GM23338 (cell line): ENCODE data around the gene NECTIN1. TPM values are rescaled to one million over a fixed set of nuclear protein-coding genes. Genes with fewer than 3 reads are reported as not detected.

Experiments
- ATAC-seq: fragments of 200-7000 bp; cut with Tn5 transposase; 3 replicates; pipeline ENCODE4 v1.9.1; 2020
- DNase-seq: peaks from one replicate; pipeline ENCODE4 v3.0.0-alpha.2; 2015; ENCODE audit warnings: low spot score
- H2AFZ ChIP-seq: fragments of 200-600 bp; sonication (generic); 2 replicates; pipeline ENCODE4 v1.8.0; 2016; ENCODE audit warnings: antibody characterized with exemption, mild to moderate bottlenecking, moderate library complexity
- H3F3A ChIP-seq: fragments of 200-600 bp; sonication (generic); replicated peaks from 2 replicates; pipeline ENCODE4 v1.8.0; 2017; ENCODE audit warnings: antibody characterized with exemption, mixed run types, low read depth
- H3K27ac ChIP-seq: fragments of 200-600 bp; sonication (generic); 2 replicates; pipeline ENCODE4 v1.6.1; 2016; ENCODE audit warnings: low read depth
- H3K27me3 ChIP-seq: fragments of 200-600 bp; sonication (generic); 2 replicates; pipeline ENCODE4 v1.8.0; 2016; ENCODE audit warnings: mild to moderate bottlenecking, mixed run types, moderate library complexity; ENCODE audit not compliant: insufficient read depth
- H3K36me3 ChIP-seq: fragments of 200-600 bp; sonication (generic); 2 replicates; pipeline ENCODE4 v1.8.0; 2016; ENCODE audit warnings: mild to moderate bottlenecking; ENCODE audit not compliant: insufficient read depth
- H3K4me1 ChIP-seq: fragments of 200-600 bp; sonication (generic); 2 replicates; pipeline ENCODE4 v1.8.0; 2016; ENCODE audit warnings: mild to moderate bottlenecking, moderate library complexity; ENCODE audit not compliant: insufficient read depth
- H3K4me2 ChIP-seq: fragments of 200-600 bp; sonication (generic); 2 replicates; pipeline ENCODE4 v1.7.1; 2017; ENCODE audit warnings: mixed run types
- H3K4me3 ChIP-seq: fragments of 200-600 bp; sonication (generic); 2 replicates; pipeline ENCODE4 v1.6.1; 2016; ENCODE audit warnings: mixed run types
- H3K79me2 ChIP-seq: fragments of 200-600 bp; sonication (generic); replicated peaks from 2 replicates; pipeline ENCODE4 v1.8.0; 2017; ENCODE audit warnings: mild to moderate bottlenecking; ENCODE audit not compliant: insufficient read depth
- H3K9me2 ChIP-seq: fragments of 200-600 bp; sonication (generic); 2 replicates; pipeline ENCODE4 v1.8.0; 2017; ENCODE audit not compliant: insufficient read depth
- H4K20me1 ChIP-seq: fragments of 200-600 bp; sonication (generic); replicated peaks from 2 replicates; pipeline ENCODE4 v1.8.0; 2017; ENCODE audit warnings: mild to moderate bottlenecking; ENCODE audit not compliant: insufficient read depth
- H3K27ac Mint-ChIP-seq: 2 replicates; pipeline ENCODE4 v1.8.0; 2020; ENCODE audit warnings: inconsistent platforms, mild to moderate bottlenecking, moderate library complexity, mixed read lengths
- H3K27me3 Mint-ChIP-seq: 3 replicates; pipeline ENCODE4 v1.8.0; 2022; ENCODE audit warnings: low read depth, mild to moderate bottlenecking, moderate library complexity, mixed read lengths, inconsistent platforms; ENCODE audit not compliant: insufficient read depth, poor library complexity
- H3K36me3 Mint-ChIP-seq: 3 replicates; pipeline ENCODE4 v1.8.0; 2021; ENCODE audit warnings: low read depth, mild to moderate bottlenecking, inconsistent platforms, moderate library complexity, mixed read lengths
- H3K4me1 Mint-ChIP-seq: 3 replicates; pipeline ENCODE4 v1.8.0; 2020; ENCODE audit warnings: mild to moderate bottlenecking, inconsistent platforms, mixed read lengths
- H3K4me3 Mint-ChIP-seq: 3 replicates; pipeline ENCODE4 v1.8.0; 2021; ENCODE audit warnings: moderate library complexity, mild to moderate bottlenecking, inconsistent platforms, mixed read lengths
- H3K9me3 Mint-ChIP-seq: 3 replicates; pipeline ENCODE4 v1.8.0; 2020; ENCODE audit warnings: moderate library complexity, mild to moderate bottlenecking, inconsistent platforms, mixed read lengths
- CREB1 ChIP-seq: fragments of 250-450 bp; sonication (Bioruptor Pico); IDR thresholded peaks from 2 replicates; pipeline ENCODE4 v1.5.0; 2020; ENCODE audit warnings: low read depth, mild to moderate bottlenecking, moderate library complexity
- CTCF ChIP-seq, 2 experiments: fragments of 200-600 bp in 1 of 2; sonication (generic) in 1 of 2; conservative IDR thresholded peaks; 2 replicates each; pipeline versions ENCODE4 v1.5.1 to v1.6.1; 2016 to 2017; ENCODE audit warnings: antibody characterized with exemption in 2 of 2, low read depth in 2 of 2, mild to moderate bottlenecking in 2 of 2, moderate library complexity in 1 of 2
- ETS1 ChIP-seq: IDR thresholded peaks from 2 replicates; pipeline ENCODE4 v1.6.1; 2016; ENCODE audit warnings: antibody characterized with exemption
- EZH2 ChIP-seq: fragments of 200-600 bp; sonication (generic); IDR thresholded peaks from one replicate; pipeline ENCODE4 v1.8.0; 2017; ENCODE audit warnings: antibody characterized with exemption, mild to moderate bottlenecking, low read depth; ENCODE audit not compliant: unreplicated experiment
- EZH2phosphoT487 ChIP-seq: fragments of 200-600 bp; sonication (generic); IDR thresholded peaks from one replicate; pipeline ENCODE4 v1.8.1; 2018; ENCODE audit warnings: antibody characterized with exemption; ENCODE audit not compliant: unreplicated experiment
- JUNB ChIP-seq: IDR thresholded peaks from one replicate; pipeline ENCODE4 v1.6.1; 2016; ENCODE audit warnings: antibody characterized with exemption; ENCODE audit not compliant: unreplicated experiment
- NANOG ChIP-seq: IDR thresholded peaks from 2 replicates; pipeline ENCODE4 v1.6.1; 2016; ENCODE audit warnings: antibody characterized with exemption, borderline replicate concordance
- POLR2AphosphoS5 ChIP-seq: IDR thresholded peaks from 2 replicates; pipeline ENCODE4 v1.6.1; 2016; ENCODE audit warnings: antibody characterized with exemption, low read depth
- STAT1 ChIP-seq: IDR thresholded peaks from one replicate; pipeline ENCODE4 v1.6.1; 2016; ENCODE audit warnings: antibody characterized with exemption; ENCODE audit not compliant: unreplicated experiment
- ZNF114 ChIP-seq: fragments of 250-450 bp; sonication (Bioruptor Pico); IDR thresholded peaks from 2 replicates; pipeline ENCODE4 v1.5.0; 2020; ENCODE audit warnings: mild to moderate bottlenecking, moderate library complexity
- ZNF331 ChIP-seq: fragments of 250-450 bp; sonication (Bioruptor Pico); IDR thresholded peaks from 2 replicates; pipeline ENCODE4 v1.5.0; 2020; ENCODE audit warnings: low read depth, mild to moderate bottlenecking, moderate library complexity
- polyA plus RNA-seq: library from polyadenylated mRNA; unstranded; fragments of >200 nt; fragmentation: Nextera tagmentation; extraction: Ambion mirVana; gene quantifications from 2 replicates; pipeline ENCODE4 v1.2.1, GENCODE V29; 2016
- total RNA-seq: library from RNA; depleted of rRNA; stranded (reverse); fragments of >200 nt; shearing (Covaris generic); gene quantifications from 2 replicates; pipeline ENCODE4 v1.2.3, GENCODE V29; 2014
- TF ChIP-seq, protein P1 (sequence below): fragments of 250-450 bp; sonication (Bioruptor Pico); IDR thresholded peaks from 2 replicates; pipeline ENCODE4 v1.5.0; 2020; ENCODE audit warnings: mild to moderate bottlenecking, moderate library complexity
- TF ChIP-seq, protein P2 (sequence below): IDR thresholded peaks from one replicate; pipeline ENCODE4 v1.6.1; 2018; ENCODE audit warnings: antibody characterized with exemption; ENCODE audit not compliant: unreplicated experiment

NECTIN1 gene
- total and polyA plus RNA-seq, 2 experiments from 2014 or later, result 18.7 to 56.3 TPM

DNA sequence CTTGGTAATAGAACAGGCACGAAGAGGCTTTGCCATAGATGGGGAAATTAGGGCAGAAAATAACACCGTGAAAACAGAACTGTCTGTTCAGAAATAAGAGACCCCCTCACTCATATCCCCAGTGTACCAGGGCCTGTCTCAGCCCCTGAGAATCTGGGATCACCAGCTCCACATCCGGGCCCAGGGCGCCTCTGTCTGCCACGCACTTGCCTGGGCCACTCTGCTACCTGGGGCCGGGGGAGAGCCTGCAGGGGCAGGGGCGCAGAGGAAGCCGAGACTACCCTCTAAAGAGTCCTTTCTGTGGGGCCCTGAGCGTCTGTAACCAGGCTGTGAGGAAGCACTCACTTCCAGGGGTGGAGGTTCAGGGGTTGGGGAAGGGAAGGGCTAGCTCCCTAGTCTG, 19.8 kb downstream of the NECTIN1 start:
- peaks cover 23% of the 10 kb centered on the region for H3K27me3 Mint-ChIP-seq
- no peaks in the 10 kb centered on the region for H3K9me3 Mint-ChIP-seq
- H2AFZ ChIP-seq, result no peak overlapping the region
- no peak overlapping the region for H3K4me3 ChIP-seq
- ATAC-seq (peak; percentile 25), DNase-seq (no peak)
- TF ChIP-seq EZH2phosphoT487, result no peak
- TF ChIP-seq ETS1, result no peak
- TF ChIP-seq ZNF331, result no peak
- TF ChIP-seq, protein P1, sequence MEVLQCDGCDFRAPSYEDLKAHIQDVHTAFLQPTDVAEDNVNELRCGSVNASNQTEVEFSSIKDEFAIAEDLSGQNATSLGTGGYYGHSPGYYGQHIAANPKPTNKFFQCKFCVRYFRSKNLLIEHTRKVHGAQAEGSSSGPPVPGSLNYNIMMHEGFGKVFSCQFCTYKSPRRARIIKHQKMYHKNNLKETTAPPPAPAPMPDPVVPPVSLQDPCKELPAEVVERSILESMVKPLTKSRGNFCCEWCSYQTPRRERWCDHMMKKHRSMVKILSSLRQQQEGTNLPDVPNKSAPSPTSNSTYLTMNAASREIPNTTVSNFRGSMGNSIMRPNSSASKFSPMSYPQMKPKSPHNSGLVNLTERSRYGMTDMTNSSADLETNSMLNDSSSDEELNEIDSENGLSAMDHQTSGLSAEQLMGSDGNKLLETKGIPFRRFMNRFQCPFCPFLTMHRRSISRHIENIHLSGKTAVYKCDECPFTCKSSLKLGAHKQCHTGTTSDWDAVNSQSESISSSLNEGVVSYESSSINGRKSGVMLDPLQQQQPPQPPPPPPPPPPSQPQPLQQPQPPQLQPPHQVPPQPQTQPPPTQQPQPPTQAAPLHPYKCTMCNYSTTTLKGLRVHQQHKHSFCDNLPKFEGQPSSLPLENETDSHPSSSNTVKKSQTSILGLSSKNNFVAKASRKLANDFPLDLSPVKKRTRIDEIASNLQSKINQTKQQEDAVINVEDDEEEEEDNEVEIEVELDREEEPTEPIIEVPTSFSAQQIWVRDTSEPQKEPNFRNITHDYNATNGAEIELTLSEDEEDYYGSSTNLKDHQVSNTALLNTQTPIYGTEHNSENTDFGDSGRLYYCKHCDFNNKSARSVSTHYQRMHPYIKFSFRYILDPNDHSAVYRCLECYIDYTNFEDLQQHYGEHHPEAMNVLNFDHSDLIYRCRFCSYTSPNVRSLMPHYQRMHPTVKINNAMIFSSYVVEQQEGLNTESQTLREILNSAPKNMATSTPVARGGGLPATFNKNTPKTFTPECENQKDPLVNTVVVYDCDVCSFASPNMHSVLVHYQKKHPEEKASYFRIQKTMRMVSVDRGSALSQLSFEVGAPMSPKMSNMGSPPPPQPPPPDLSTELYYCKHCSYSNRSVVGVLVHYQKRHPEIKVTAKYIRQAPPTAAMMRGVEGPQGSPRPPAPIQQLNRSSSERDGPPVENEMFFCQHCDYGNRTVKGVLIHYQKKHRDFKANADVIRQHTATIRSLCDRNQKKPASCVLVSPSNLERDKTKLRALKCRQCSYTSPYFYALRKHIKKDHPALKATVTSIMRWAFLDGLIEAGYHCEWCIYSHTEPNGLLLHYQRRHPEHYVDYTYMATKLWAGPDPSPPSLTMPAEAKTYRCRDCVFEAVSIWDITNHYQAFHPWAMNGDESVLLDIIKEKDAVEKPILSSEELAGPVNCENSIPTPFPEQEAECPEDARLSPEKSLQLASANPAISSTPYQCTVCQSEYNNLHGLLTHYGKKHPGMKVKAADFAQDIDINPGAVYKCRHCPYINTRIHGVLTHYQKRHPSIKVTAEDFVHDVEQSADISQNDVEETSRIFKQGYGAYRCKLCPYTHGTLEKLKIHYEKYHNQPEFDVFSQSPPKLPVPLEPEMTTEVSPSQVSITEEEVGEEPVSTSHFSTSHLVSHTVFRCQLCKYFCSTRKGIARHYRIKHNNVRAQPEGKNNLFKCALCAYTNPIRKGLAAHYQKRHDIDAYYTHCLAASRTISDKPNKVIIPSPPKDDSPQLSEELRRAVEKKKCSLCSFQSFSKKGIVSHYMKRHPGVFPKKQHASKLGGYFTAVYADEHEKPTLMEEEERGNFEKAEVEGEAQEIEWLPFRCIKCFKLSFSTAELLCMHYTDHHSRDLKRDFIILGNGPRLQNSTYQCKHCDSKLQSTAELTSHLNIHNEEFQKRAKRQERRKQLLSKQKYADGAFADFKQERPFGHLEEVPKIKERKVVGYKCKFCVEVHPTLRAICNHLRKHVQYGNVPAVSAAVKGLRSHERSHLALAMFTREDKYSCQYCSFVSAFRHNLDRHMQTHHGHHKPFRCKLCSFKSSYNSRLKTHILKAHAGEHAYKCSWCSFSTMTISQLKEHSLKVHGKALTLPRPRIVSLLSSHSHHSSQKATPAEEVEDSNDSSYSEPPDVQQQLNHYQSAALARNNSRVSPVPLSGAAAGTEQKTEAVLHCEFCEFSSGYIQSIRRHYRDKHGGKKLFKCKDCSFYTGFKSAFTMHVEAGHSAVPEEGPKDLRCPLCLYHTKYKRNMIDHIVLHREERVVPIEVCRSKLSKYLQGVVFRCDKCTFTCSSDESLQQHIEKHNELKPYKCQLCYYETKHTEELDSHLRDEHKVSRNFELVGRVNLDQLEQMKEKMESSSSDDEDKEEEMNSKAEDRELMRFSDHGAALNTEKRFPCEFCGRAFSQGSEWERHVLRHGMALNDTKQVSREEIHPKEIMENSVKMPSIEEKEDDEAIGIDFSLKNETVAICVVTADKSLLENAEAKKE (CRISPR knock-in tag), result no peak
- no peak for TF ChIP-seq JUNB
- TF ChIP-seq STAT1, result no peak
- TF ChIP-seq, protein P2, sequence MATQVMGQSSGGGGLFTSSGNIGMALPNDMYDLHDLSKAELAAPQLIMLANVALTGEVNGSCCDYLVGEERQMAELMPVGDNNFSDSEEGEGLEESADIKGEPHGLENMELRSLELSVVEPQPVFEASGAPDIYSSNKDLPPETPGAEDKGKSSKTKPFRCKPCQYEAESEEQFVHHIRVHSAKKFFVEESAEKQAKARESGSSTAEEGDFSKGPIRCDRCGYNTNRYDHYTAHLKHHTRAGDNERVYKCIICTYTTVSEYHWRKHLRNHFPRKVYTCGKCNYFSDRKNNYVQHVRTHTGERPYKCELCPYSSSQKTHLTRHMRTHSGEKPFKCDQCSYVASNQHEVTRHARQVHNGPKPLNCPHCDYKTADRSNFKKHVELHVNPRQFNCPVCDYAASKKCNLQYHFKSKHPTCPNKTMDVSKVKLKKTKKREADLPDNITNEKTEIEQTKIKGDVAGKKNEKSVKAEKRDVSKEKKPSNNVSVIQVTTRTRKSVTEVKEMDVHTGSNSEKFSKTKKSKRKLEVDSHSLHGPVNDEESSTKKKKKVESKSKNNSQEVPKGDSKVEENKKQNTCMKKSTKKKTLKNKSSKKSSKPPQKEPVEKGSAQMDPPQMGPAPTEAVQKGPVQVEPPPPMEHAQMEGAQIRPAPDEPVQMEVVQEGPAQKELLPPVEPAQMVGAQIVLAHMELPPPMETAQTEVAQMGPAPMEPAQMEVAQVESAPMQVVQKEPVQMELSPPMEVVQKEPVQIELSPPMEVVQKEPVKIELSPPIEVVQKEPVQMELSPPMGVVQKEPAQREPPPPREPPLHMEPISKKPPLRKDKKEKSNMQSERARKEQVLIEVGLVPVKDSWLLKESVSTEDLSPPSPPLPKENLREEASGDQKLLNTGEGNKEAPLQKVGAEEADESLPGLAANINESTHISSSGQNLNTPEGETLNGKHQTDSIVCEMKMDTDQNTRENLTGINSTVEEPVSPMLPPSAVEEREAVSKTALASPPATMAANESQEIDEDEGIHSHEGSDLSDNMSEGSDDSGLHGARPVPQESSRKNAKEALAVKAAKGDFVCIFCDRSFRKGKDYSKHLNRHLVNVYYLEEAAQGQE, result no peak
- no peak for TF ChIP-seq CREB1
- no peak for TF ChIP-seq CTCF (conservative IDR thresholded peaks at IDR 0.05; ENCODE audit: low read depth in 2 of 2)
- no peak for TF ChIP-seq EZH2
- TF ChIP-seq POLR2AphosphoS5, result no peak
- no peak for TF ChIP-seq ZNF114
- no peak for TF ChIP-seq NANOG
- no peak overlapping the region for H3K4me3 Mint-ChIP-seq
- peaks cover 14% of the 10 kb centered on the region for H3K36me3 Mint-ChIP-seq
- H3K4me1 Mint-ChIP-seq, result peaks cover 69% of the 10 kb centered on the region
- H3K27ac ChIP-seq, result no peak overlapping the region
- no peak overlapping the region for H3K27ac Mint-ChIP-seq
- peak overlapping the region; percentile 51; the same call in 1 of the 2 replicates for H3K4me2 ChIP-seq
- peaks cover 88% of the 10 kb centered on the region for H4K20me1 ChIP-seq
- peaks cover 20% of the 10 kb centered on the region; the same call in 1 of the 2 replicates for H3K4me1 ChIP-seq
- H3K27me3 ChIP-seq, result no peaks in the 10 kb centered on the region
- H3K79me2 ChIP-seq, result peaks cover 96% of the 10 kb centered on the region
- H3K36me3 ChIP-seq, result no peaks in the 10 kb centered on the region
- no peaks in the 10 kb centered on the region for H3F3A ChIP-seq
- no peaks in the 10 kb centered on the region for H3K9me2 ChIP-seq
